GM18867 (cell line): ENCODE measurements around the gene TTC3.

Source experiments
- ATAC-seq: cut with Tn5 transposase; IDR thresholded peaks from one replicate; pipeline ENCODE4 v1.9.1; 2021; ENCODE audit warnings: mild to moderate bottlenecking, moderate library complexity; ENCODE audit not compliant: unreplicated experiment

The TTC3 gene

DNA sequence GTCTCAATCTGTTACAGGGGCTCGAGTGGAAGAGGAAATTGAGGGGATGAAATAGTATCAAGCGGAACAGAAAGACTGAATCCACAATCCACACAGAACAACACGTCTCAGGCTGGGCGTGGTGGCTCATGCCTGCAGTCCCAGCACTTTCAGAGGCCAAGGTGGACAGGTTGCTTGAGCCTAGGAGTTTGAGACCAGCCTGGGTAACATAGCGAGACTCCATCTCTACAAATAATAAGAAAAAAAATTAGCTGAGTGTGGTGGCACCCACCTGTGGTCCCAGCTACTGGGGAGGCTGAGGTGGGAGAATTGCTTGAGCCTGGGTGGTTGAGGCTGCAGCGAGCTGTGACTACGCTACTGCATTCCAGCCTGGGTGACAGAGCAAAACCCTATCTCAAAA is 168.4 kb downstream of the TTC3 start:
- no peak for ATAC-seq

DNA sequence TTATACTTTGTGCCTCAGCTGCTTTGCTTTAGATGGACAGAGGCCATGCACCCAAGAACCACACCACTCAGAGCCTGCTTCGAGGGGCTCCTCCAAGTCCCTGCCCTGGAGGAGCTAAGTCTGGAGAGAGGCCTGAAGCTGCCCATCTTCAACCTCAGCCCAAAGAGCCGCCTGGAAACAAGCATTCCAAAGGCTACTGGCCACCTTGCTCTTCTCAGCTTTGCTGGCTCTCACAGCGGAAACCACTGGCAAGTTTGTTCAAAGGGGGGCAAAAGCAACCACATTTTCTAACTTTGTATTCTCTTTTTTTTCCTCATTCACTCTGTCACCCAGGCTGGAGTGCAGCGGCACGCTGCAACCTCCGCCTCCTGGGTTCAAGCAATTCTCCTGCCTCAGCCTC is 170.9 kb downstream of the TTC3 start:
- no peak for ATAC-seq

DNA sequence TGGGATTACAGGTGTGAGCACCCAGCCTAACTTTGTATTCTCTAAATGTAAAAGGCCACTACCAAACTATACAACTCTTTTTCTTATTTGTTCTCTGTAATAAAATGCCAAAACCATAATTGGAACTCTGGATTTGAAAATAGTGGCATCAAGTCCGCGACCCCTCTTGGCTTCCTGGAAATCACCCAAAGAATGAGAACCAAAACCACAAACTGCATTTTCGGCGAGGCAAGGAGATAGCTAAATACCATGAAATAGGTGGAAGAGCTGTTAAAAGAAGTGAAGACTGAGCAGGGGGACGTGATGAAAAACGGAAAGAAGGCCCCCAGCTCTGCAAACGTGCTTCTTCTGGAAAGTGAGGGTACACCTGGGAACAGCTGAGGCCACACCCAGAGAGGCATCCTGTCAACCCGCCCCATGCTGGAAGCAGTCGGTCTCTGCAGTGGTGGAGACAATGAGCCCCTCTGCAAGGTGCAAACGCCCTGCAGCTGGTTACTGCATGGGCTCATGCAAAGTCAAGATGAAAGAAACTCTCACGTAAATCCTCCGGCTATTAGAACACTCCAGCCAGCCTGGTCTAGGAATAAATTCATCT is 171.5 kb downstream of the TTC3 start:
- ATAC-seq = no peak

DNA sequence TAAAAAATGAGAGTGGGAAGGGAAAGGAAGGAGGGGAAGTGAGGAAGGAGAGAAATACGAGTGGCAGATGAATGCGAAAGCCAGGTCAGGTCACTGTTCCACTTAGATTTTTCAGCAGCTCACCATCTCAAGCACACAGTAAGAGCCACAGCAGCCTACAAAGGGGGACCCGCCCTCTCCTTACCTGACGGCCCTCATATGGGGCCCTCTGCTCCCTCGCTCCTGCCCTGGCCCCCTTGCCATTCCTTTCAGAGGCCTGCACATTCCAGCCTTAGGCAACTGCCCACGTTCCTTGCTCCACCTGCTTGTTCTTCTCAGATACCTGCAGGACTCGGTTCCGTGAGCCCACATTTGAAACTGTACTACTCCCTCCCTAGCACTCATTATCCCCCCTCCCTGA is 172.1 kb downstream of the TTC3 start:
- no peak for ATAC-seq

DNA sequence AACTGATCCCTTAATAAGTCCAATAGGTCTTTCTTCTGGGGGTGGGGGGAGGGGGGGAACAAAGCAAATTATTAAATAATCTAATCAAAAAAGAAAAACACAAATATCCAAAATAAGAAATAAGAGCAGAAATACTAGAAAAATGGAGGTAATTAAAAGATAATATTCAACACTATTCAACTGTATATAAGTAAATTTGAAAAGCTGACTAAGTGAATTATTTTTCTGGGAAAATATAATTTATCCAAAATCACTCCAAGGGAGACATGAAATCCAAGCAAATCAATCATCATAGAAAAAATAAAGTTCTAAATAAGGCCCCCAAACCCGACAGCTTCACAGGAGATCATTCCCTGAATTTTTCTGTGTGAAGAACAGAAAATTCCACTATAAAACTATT is 175.2 kb downstream of the TTC3 start:
- ATAC-seq = no peak

DNA sequence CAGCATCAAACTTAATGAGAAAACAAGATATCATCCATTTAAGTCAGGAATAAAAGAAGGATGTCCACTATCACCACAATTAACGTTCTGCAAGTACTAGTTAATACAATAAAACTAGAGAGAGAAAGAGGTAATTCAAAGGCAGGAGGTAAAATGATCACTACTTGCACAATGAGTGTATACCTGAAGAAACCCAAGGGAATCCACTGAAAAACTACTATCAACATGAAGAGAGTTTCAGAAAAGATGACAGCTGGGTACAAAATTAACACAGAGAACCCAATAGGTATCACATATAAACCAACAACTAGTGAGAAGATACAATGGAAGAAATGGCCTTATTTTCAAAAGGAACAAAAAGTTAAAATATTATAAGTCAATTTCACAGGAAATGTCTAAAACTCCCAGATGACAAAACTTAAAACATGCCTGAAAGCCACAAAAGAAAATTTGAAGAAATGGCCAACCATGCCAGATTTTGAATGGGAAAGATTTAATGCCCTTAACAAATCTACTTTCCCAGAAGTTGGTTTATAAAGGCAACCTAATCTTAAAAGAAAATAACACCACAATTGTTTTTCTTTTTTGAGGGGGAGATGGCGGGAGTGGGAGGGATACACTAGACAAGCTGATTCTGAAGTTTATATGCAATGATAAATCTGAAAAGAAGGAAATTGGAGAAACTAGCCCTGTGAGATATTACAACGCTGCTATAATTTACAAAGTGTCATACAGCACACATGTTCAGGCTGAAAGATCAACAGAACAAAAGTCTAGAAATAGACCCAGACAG is 176.3 kb downstream of the TTC3 start:
- ATAC-seq = no peak

DNA sequence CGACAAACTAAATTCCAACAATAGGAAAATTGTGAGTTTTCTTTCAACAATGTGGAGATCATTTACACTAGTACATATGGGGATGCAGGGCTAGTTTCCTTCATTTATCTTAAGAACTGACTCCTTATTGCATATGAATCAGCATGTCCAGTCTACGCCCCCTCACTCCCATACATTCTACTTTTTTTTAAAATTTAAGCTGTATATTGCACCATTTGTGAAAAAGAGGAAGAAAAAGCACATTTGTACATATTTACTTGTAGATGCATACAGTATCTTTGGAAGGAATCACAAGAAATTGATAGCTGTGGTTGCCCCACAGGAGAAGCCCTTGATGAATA is 178.2 kb downstream of the TTC3 start:
- no peak for ATAC-seq
